Kidney epithelial cell (primary cell): ENCODE data around the gene HBM. TPM values are rescaled to one million over a fixed set of nuclear protein-coding genes. Genes with fewer than 3 reads are reported as not detected.

Source experiments
- DNase-seq: peaks from one replicate; pipeline ENCODE4 v3.0.0-alpha.2; 2010; ENCODE audit warnings: low read depth
- H3K27me3 ChIP-seq: 2 replicates; pipeline ENCODE4 v1.6.0; 2011; ENCODE audit warnings: low read length; ENCODE audit not compliant: control insufficient read depth, insufficient read depth
- H3K36me3 ChIP-seq: 2 replicates; pipeline ENCODE4 v1.5.1; 2011; ENCODE audit warnings: low read length; ENCODE audit not compliant: control insufficient read depth, insufficient read depth
- H3K4me3 ChIP-seq: 2 replicates; pipeline ENCODE4 v1.5.1; 2011; ENCODE audit warnings: low read depth, mild to moderate bottlenecking, control low read depth, low read length
- CTCF ChIP-seq: IDR thresholded peaks from 2 replicates; pipeline ENCODE4 v1.5.1; 2011; ENCODE audit warnings: mild to moderate bottlenecking, moderate library complexity, low read length, control low read depth, inconsistent platforms; ENCODE audit not compliant: insufficient read depth, poor library complexity, severe bottlenecking
- total RNA-seq: library from RNA; depleted of rRNA; stranded (reverse); fragments of >200 nt; gene quantifications from 2 replicates; pipeline ENCODE4 v1.2.3, GENCODE V29; 2015

Gene HBM
- total RNA-seq, 1 donor from 2014 or later: not detected

DNA sequence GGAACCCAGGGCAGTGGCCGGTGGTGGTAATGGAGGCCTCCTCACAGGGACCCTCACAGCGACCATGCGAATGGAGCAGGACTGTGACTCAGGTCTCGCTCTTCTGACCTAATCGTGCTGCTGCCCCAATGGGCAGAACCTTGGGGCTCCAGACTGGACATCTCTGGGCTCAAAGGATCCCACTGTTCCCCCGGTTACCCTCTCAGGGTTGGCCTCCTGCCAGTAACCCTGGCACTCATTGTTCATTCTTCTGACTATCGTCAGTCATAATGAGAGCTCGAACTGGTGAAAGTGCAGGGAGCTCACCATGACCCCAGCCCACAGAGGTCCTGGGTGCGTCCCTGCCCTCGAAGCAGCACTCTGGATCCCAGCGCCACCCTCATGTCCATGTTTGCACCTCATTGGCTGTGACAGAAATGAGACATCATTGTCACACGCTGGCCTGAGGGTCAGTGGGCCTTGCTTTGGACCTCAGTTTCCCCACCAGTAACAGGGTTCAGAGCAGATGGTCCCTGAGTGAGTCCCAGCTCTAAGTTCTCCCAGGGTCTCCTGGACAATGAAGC is 23.3 kb upstream of the HBM start:
- TF ChIP-seq CTCF: no peak
- no peak overlapping the region for H3K4me3 ChIP-seq
- no peaks in the 10 kb centered on the region for H3K27me3 ChIP-seq
- no peak for DNase-seq
- no peaks in the 10 kb centered on the region for H3K36me3 ChIP-seq

DNA sequence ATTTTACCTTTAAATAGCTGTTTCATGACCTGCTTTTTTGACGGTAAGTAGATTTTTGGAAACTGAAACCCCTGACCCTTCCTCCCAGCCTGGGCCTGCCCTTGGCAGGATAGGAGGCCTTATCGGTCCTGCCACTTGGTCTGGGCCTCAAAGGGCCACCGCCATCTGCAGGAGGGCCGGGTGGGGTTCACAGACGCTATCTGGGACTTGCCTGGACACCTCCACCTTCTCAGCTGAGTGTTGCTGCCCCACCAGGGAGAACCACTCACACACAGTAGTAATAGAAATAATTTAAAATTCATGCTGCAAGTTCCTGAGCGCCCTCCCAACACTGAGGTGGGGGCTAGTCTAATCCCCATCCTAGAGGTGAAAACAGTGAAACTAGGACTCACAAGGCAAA is 22.7 kb upstream of the HBM start:
- DNase-seq: no peak
- no peaks in the 10 kb centered on the region for H3K36me3 ChIP-seq
- H3K4me3 ChIP-seq: no peak overlapping the region
- no peaks in the 10 kb centered on the region for H3K27me3 ChIP-seq
- TF ChIP-seq CTCF: no peak

- DNase-seq: no peak
- Histone ChIP-seq H3K27me3 (no peaks in the 10 kb centered on the region), H3K4me3 (no peak overlapping the region), H3K36me3 (no peaks in the 10 kb centered on the region)
- no peak for TF ChIP-seq CTCF
Observed at GRCh38 chr16:143456-143855, 22.3 kb upstream of the HBM start.

GRCh38 chr16:144797-145252 is 21.0 kb upstream of the HBM start:
- H3K27me3 ChIP-seq: peaks cover 4% of the 10 kb centered on the region
- H3K4me3 ChIP-seq: no peak overlapping the region
- H3K36me3 ChIP-seq: no peaks in the 10 kb centered on the region
- no peak for DNase-seq
- no peak for TF ChIP-seq CTCF

GRCh38 chr16:146646-147045 is 19.1 kb upstream of the HBM start:
- TF ChIP-seq CTCF: no peak
- DNase-seq: no peak
- peaks cover 4% of the 10 kb centered on the region for H3K27me3 ChIP-seq
- H3K4me3 ChIP-seq: no peak overlapping the region
- no peaks in the 10 kb centered on the region for H3K36me3 ChIP-seq

GRCh38 chr16:149024-149660 is 16.6 kb upstream of the HBM start:
- no peak for TF ChIP-seq CTCF
- peaks cover 6% of the 10 kb centered on the region for H3K27me3 ChIP-seq

More at GRCh38 chr16:149024-149660, 16.6 kb upstream of the HBM start:
- H3K36me3 ChIP-seq: no peaks in the 10 kb centered on the region
- no peak overlapping the region for H3K4me3 ChIP-seq
- DNase-seq: no peak
